Measurements from ENCODE around the gene COTL1.
A peak's percentile ranks its signal among the peaks of the same experiment; 100 is the strongest.

Gene COTL1

GRCh38 chr16:84548971-84549844 lies 68.7 kb downstream of the COTL1 start:
- DNase-seq (peak; percentile 62), ATAC-seq (peak; percentile 68)

- ATAC-seq = no peak
- DNase-seq = no peak
Observed at GRCh38 chr16:84548508-84548907, 69.4 kb downstream of the COTL1 start.

- peak; percentile 56 for ATAC-seq
Observed at GRCh38 chr16:84547546-84548061, 70.3 kb downstream of the COTL1 start.

GRCh38 chr16:84546669-84547545 lies 71.0 kb downstream of the COTL1 start:
- DNase-seq = no peak
- no peak for ATAC-seq

More at GRCh38 chr16:84547546-84548061, 70.3 kb downstream of the COTL1 start:
- peak; percentile 63 for DNase-seq

- DNase-seq = no peak
- ATAC-seq = no peak
Observed at GRCh38 chr16:84545114-84545737, 72.7 kb downstream of the COTL1 start.

- ATAC-seq = peak; percentile 53
- peak; percentile 71 for DNase-seq
Observed at GRCh38 chr16:84544031-84544773, 73.7 kb downstream of the COTL1 start.

- DNase-seq (no peak), ATAC-seq (no peak)
Observed at GRCh38 chr16:84543253-84543652, 74.6 kb downstream of the COTL1 start.

GRCh38 chr16:84541999-84542817 lies 75.7 kb downstream of the COTL1 start:
- no peak for ATAC-seq
- no peak for DNase-seq

GRCh38 chr16:84540194-84540593 lies 77.7 kb downstream of the COTL1 start:
- ATAC-seq (no peak), DNase-seq (no peak)

GRCh38 chr16:84538222-84538840 lies 79.5 kb downstream of the COTL1 start:
- DNase-seq (no peak), ATAC-seq (no peak)

GRCh38 chr16:84537491-84538151 lies 80.3 kb downstream of the COTL1 start:
- ATAC-seq (no peak), DNase-seq (no peak)

GRCh38 chr16:84535851-84536250 lies 82.0 kb downstream of the COTL1 start:
- ATAC-seq (no peak), DNase-seq (no peak)

GRCh38 chr16:84535408-84535807 lies 82.5 kb downstream of the COTL1 start:
- no peak for ATAC-seq
- no peak for DNase-seq

GRCh38 chr16:84534815-84535214 lies 83.1 kb downstream of the COTL1 start:
- no peak for DNase-seq
- no peak for ATAC-seq

- ATAC-seq (no peak), DNase-seq (no peak)
Observed at GRCh38 chr16:84532855-84533486, 84.9 kb downstream of the COTL1 start.

- DNase-seq = no peak
- no peak for ATAC-seq
Observed at GRCh38 chr16:84532291-84532724, 85.6 kb downstream of the COTL1 start.

- no peak for ATAC-seq
Observed at GRCh38 chr16:84531671-84532111, 86.2 kb downstream of the COTL1 start.

GRCh38 chr16:84530590-84530989 lies 87.3 kb downstream of the COTL1 start:
- DNase-seq = no peak
- no peak for ATAC-seq

More at GRCh38 chr16:84531671-84532111, 86.2 kb downstream of the COTL1 start:
- DNase-seq = no peak

- ATAC-seq (no peak), DNase-seq (no peak)
Observed at GRCh38 chr16:84529607-84530006, 88.3 kb downstream of the COTL1 start.

Data from stimulated activated naive CD8-positive, alpha-beta T cell treated with anti-CD3 and anti-CD28 coated beads, Interleukin-15, Interleukin-2, amounts not matched to agents 100 U/mL and 50 U/mL, for 24 hours (primary cell).